ENCODE data around the gene C14orf119. TPM values are rescaled to one million over a fixed set of nuclear protein-coding genes. Genes with fewer than 3 reads are reported as not detected.

C14orf119 gene
- total RNA-seq, 2 experiments from 2014 or later: 46.0 to 47.0 TPM

DNA sequence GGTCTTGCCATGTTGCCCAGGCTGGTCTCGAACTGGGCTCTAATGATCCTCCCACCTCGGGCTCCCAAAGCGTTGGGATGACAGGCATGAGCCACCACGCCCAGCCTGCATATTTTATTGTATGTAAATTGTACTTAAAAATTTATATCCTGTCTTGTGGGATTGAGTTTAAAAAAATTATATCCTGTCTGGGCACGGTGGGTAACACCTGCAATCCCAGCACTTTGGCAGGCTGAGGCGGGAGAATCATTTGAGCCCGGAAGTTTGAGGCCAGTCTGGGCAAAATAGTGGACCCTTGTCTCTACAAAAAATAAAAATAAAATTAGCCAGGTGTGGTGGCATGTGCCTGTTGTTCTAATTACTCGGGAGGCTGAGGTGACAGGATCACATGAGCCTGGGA is 37.7 kb downstream of the C14orf119 start:
- no peak for ATAC-seq
- ChIA-PET POLR2A (no interaction called here), CTCF (no interaction called here)
- Mint-ChIP-seq H3K27me3 (ENCODE audit: low read depth) (no peaks in the 10 kb centered on the region), H3K4me3 (no peak overlapping the region), H3K36me3 (ENCODE audit: low read depth) (no peaks in the 10 kb centered on the region), H3K27ac (no peak overlapping the region), H3K4me1 (ENCODE audit: low read depth) (peaks cover 4% of the 10 kb centered on the region), H3K9me3 (ENCODE audit: insufficient read depth) (no peaks in the 10 kb centered on the region)
- DNase-seq: no peak

DNA sequence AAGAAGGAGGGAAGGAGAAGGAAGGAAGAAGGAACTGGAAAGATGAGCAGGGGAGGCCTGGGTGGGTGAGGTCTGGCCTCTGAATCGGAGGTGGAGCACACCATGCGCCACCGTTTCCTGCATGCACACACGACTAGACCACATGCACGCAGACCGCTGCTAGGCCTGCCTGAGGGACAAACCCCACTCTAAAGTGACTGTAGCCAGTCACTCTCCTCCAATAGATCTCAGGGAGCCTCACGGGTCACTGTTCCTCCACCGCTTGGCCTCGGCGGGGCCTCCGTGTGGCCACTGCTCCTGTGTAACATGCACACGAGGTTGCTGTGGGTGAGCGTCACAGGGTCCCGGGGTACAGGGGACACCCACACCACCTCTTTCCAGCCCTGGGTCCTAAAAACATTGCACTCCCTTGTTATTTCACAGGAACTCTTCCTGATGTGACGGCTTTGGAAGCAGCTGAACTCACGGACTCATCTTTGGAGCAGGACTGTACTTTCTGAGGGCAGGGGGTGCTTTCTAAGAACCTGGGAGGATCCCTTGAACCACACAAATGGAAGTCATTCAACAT is 41.3 kb downstream of the C14orf119 start:
- Mint-ChIP-seq H3K27ac (no peak overlapping the region), H3K4me1 (ENCODE audit: low read depth) (no peaks in the 10 kb centered on the region), H3K9me3 (ENCODE audit: insufficient read depth) (no peaks in the 10 kb centered on the region), H3K27me3 (ENCODE audit: low read depth) (peaks cover under 1% of the 10 kb centered on the region), H3K36me3 (ENCODE audit: low read depth) (no peaks in the 10 kb centered on the region), H3K4me3 (no peak overlapping the region)
- no peak for ATAC-seq
- no peak for DNase-seq
- CTCF ChIA-PET: no interaction called here
- POLR2A ChIA-PET: no interaction called here

DNA sequence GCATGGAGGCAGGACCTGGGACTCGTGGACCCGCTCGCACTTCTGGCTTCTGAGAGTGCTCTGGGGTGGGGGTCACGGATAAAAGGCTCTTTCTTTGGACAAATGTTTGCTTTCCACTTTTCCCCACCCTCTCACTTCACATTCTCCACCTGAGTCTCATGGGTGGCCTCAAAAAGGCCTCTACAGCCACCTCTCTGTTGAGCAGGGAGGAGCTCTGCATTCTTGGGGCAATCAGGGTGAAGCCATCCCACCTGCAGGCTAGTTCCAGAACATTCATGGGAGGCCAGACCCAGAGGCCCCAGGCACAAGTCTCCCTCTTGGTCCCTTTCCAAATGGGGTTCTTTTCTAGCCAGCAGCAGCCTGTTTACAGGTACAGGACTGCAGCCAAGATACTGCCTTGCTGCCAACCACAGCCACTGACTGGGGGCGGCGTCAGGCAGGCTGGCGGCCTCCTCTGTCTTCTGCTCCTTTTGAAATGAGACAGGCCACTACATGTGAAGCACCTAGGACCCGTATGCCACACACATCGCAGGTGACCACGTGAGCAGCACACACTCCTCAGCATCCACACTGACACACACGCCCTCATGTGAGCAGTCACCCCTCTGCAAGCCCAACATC is 42.0 kb downstream of the C14orf119 start:
- Mint-ChIP-seq H3K36me3 (ENCODE audit: low read depth) (no peaks in the 10 kb centered on the region), H3K4me1 (ENCODE audit: low read depth) (no peaks in the 10 kb centered on the region), H3K27me3 (ENCODE audit: low read depth) (peaks cover 2% of the 10 kb centered on the region), H3K27ac (no peak overlapping the region), H3K9me3 (ENCODE audit: insufficient read depth) (no peaks in the 10 kb centered on the region), H3K4me3 (no peak overlapping the region)
- ATAC-seq: no peak
- POLR2A ChIA-PET: no interaction called here
- DNase-seq: no peak
- CTCF ChIA-PET: no interaction called here

DNA sequence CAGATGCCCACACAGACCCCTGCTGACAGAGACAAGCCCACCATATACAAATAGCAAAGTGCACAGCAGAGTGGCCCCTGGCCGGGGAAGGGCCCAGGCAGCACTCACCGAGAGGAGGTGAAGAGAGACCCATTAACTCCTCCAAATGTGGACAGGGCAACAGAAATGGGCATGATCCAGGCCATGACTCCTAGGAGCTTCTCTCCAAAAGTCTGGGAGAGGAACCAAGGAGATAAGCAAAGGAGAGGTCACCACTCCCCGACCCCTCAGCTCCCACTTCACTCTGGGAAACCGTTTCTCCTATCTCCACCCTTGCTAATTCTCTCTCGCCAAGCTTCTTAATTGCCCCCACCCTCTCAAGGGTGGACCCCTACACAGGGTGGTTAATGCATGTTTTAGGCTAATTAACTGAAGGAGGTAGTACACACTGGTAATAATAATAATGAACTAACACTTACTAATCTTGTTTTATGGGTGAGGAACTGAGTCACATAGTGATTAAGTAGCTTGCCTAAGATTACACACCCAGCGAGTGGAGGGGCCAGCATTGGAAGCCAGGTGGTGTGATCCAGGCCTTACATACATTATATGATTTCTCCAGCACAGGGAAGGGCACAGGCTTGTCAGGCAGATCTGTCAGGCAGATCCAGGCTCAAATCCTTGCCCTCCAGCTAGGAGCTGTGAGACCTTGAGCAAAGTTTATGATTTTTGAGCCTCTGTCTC is 42.7 kb downstream of the C14orf119 start:
- Mint-ChIP-seq H3K4me1 (ENCODE audit: low read depth) (no peaks in the 10 kb centered on the region), H3K27me3 (ENCODE audit: low read depth) (peaks cover 2% of the 10 kb centered on the region), H3K27ac (no peak overlapping the region), H3K9me3 (ENCODE audit: insufficient read depth) (no peaks in the 10 kb centered on the region), H3K4me3 (no peak overlapping the region), H3K36me3 (ENCODE audit: low read depth) (no peaks in the 10 kb centered on the region)
- POLR2A ChIA-PET: no interaction called here
- CTCF ChIA-PET: no interaction called here
- ATAC-seq (no peak), DNase-seq (no peak)

DNA sequence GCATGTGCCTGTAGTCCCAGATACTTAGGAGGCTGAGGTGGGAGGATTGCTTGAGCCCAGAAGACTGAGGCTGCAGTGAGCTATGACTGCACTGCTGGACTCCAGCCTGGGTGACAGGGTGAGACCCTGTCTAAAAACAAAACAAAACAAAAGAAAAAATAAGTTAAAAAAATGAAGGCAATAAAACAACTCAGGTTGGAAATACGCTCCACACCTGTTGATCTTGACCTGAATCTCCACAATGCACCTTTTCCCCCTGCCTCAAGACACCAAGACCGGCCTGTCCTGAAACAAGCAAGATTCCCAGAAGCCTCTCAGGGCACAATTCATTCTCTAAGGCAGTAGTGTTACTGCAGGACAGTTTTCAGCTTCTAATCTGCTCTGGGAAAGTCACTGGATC is 44.6 kb downstream of the C14orf119 start:
- ATAC-seq: no peak
- peaks cover 2% of the 10 kb centered on the region for H3K27me3 Mint-ChIP-seq (ENCODE audit: low read depth)
- POLR2A ChIA-PET: no interaction called here
- CTCF ChIA-PET: interaction anchor here (6.2 kb wide), 1 partner anchor 19 kb away, joined by 28 read pairs; no protein-coding TSS in a partner anchor
- no peaks in the 10 kb centered on the region for H3K36me3 Mint-ChIP-seq (ENCODE audit: low read depth)
- no peak overlapping the region for H3K27ac Mint-ChIP-seq
- no peaks in the 10 kb centered on the region for H3K4me1 Mint-ChIP-seq (ENCODE audit: low read depth)
- no peak overlapping the region for H3K4me3 Mint-ChIP-seq
- DNase-seq: no peak
- H3K9me3 Mint-ChIP-seq (ENCODE audit: insufficient read depth): no peaks in the 10 kb centered on the region

DNA sequence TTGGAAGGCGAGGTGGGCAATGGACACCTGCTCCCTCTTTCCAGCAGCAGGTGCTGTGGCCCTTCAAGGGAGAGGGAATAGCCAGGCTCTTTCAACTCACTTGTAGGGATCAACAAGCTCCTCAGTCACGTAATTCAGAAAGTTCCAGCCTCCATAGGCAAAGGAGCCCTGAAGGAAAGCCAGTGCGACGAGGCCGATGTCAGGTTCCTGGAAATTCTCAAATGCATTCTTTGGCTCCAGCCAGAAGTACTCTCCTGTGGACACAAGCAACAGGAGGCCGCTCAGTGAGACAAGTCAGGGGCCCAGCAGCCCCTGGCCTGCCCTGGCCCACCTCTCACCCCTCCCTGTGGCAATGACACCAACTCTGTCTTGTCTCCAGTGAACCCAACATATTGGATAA is 45.1 kb downstream of the C14orf119 start:
- H3K9me3 Mint-ChIP-seq (ENCODE audit: insufficient read depth): no peaks in the 10 kb centered on the region
- H3K4me1 Mint-ChIP-seq (ENCODE audit: low read depth): no peaks in the 10 kb centered on the region
- ChIA-PET POLR2A (no interaction called here), CTCF (interaction anchor here (6.2 kb wide), 1 partner anchor 19 kb away, joined by 28 read pairs; no protein-coding TSS in a partner anchor)
- H3K27me3 Mint-ChIP-seq (ENCODE audit: low read depth): peaks cover 2% of the 10 kb centered on the region
- ATAC-seq: no peak
- H3K4me3 Mint-ChIP-seq: no peak overlapping the region
- H3K36me3 Mint-ChIP-seq (ENCODE audit: low read depth): no peaks in the 10 kb centered on the region
- H3K27ac Mint-ChIP-seq: no peak overlapping the region
- DNase-seq: no peak

DNA sequence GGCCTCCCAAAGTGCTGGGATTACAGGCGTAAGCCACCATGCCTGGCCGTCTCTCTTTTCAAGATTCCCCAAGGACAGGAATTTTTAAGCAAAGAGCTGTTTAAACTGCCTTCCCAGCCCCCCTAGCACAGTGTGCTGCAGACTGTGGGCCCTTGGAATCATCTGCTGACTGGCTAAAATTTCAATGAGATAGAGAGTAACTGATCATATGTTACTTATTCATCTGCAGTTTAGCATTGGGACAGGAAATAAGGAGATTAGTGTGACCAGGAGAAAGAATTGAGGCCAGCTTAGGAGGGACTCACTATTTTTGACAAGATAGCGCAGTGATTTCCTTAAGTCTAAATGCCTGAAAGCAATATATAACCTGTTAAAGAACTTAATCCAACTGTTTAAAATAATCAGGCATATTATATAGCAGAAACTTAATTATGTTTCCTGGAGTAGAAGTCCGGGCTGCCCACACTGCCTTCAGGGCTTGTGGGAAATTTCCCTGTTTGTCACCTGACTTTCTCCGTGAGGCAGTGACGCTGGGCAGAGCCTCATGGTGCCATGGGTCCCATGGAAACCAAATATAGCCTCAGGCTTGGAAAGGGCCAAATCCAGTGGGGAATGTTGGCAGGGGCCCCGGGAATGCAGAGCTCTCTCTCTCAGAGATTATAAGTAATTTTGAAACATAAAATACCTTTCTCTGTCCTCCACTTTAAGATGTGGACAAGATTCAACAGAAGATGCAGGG is 46.6 kb downstream of the C14orf119 start:
- ATAC-seq (no peak), DNase-seq (no peak)
- ChIA-PET CTCF (interaction anchor here (6.2 kb wide), 1 partner anchor 21 kb away, joined by 28 read pairs; no protein-coding TSS in a partner anchor), POLR2A (interaction anchor here (0.7 kb wide), 1 partner anchor 12 kb away, joined by 3 read pairs; no protein-coding TSS in a partner anchor)
- Mint-ChIP-seq H3K4me1 (ENCODE audit: low read depth) (no peaks in the 10 kb centered on the region), H3K4me3 (no peak overlapping the region), H3K27ac (no peak overlapping the region), H3K27me3 (ENCODE audit: low read depth) (peaks cover 3% of the 10 kb centered on the region), H3K9me3 (ENCODE audit: insufficient read depth) (no peaks in the 10 kb centered on the region), H3K36me3 (ENCODE audit: low read depth) (no peaks in the 10 kb centered on the region)

DNA sequence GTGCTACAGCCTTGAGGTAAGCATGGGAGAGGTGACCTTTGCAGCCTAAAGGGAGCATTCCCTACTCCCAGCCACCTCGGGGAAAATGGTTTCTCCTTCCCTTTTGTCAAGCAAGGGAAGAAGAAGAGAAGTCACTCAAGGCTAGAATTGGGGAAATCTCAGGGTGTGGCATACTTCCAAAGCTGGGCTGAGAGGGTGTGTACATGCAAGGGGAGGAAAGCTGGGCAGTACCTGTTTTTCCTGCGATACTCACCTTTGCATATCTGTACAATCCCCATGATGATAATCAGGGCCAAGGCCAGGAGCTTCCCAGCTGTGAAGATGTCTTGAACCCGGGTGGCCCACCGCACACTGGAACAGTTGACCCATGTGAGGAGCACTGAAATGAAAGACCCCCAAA is 47.5 kb downstream of the C14orf119 start:
- Mint-ChIP-seq H3K27ac (no peak overlapping the region), H3K4me1 (ENCODE audit: low read depth) (no peaks in the 10 kb centered on the region), H3K9me3 (ENCODE audit: insufficient read depth) (no peaks in the 10 kb centered on the region), H3K4me3 (no peak overlapping the region), H3K27me3 (ENCODE audit: low read depth) (peaks cover 3% of the 10 kb centered on the region), H3K36me3 (ENCODE audit: low read depth) (no peaks in the 10 kb centered on the region)
- CTCF ChIA-PET: interaction anchor here (6.2 kb wide), 1 partner anchor 22 kb away, joined by 28 read pairs; no protein-coding TSS in a partner anchor
- DNase-seq (no peak), ATAC-seq (no peak)
- POLR2A ChIA-PET: no interaction called here

DNA sequence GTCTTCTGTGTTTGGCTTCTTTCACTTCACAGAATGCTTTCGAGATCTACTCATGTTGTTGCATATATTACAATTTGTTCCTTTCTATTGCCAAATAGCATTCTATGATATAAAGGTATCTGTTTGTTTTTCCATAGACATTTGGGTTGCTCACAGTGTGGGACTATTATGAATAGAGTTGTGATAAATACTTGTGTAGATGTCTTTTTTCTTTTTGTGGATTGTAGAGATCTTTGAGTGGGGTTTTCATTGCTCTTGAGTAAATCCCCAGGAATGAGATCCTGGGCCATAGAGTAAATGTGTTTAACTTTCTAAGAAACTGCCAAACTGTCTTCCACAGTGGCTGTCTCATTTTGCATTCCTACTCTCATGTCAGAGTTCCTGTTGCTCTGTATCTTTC is 48.6 kb downstream of the C14orf119 start:
- H3K4me1 Mint-ChIP-seq (ENCODE audit: low read depth): no peaks in the 10 kb centered on the region
- POLR2A ChIA-PET: no interaction called here

DNA sequence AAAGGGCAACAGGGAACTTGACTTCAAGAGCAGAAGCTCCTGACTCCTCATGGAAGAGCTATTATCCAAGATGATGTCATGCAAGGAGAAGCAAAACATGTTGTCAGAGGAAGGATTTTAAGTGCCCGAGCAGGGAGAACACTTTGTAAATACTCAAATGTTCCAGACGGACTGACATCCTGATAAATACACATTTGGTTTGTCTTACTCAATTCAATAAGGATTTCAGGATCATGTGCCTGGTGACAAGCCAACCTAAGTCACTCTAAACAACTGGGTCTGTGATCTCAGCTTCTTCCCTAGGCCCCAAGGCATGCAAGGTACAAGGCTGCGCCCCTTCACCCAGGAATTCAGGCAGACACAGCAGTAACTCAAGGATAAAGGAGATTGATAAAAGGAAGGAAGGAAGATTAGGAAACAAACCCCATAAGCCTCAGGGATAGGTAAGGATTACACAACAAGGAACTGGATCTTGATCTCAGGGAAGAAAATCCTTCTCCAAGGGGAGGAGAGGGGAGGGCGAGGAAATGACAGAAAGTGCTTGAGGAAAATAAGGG is 50.6 kb downstream of the C14orf119 start:
- Mint-ChIP-seq H3K9me3 (ENCODE audit: insufficient read depth) (no peaks in the 10 kb centered on the region), H3K27me3 (ENCODE audit: low read depth) (peaks cover 3% of the 10 kb centered on the region), H3K4me3 (no peak overlapping the region), H3K27ac (no peak overlapping the region), H3K36me3 (ENCODE audit: low read depth) (no peaks in the 10 kb centered on the region), H3K4me1 (ENCODE audit: low read depth) (no peaks in the 10 kb centered on the region)
- ChIA-PET CTCF (no interaction called here), POLR2A (no interaction called here)
- ATAC-seq: no peak
- DNase-seq: no peak

More for the DNA sequence above, 48.6 kb downstream of the C14orf119 start:
- Mint-ChIP-seq H3K4me3 (no peak overlapping the region), H3K9me3 (ENCODE audit: insufficient read depth) (no peaks in the 10 kb centered on the region), H3K36me3 (ENCODE audit: low read depth) (no peaks in the 10 kb centered on the region), H3K27me3 (ENCODE audit: low read depth) (peaks cover 3% of the 10 kb centered on the region), H3K27ac (no peak overlapping the region)
- DNase-seq (no peak), ATAC-seq (no peak)
- CTCF ChIA-PET: interaction anchor here (6.2 kb wide), 1 partner anchor 23 kb away, joined by 28 read pairs; no protein-coding TSS in a partner anchor

DNA sequence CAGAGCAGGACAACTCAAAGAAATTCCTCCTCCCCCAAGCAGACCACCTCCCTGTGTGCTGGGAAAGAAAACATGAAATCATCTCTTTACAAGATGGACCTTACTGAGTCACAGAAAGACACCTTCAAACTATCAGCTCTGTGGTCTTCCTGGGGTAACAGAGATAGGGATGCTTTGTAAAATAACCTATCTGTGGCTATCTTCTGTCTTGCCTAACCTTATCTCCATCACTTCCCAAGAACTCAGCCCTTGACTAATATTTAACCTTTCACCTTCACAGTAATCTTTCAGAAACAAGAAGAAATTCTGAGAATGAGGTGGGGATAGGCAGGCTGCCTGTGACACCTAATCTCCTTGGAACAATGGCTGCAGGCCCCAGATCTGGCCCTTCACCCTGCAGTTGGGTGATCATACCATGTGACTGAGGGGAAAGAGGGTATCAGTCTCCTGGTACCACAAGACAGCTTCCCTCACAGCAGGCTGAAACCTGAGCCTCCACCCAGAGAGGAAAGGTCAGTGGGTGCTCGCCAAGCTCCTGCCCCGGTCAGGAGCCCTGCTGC is 51.1 kb downstream of the C14orf119 start:
- CTCF ChIA-PET: no interaction called here
- DNase-seq (no peak), ATAC-seq (no peak)
- H3K27me3 Mint-ChIP-seq (ENCODE audit: low read depth): peaks cover 3% of the 10 kb centered on the region
- POLR2A ChIA-PET: no interaction called here
- no peak overlapping the region for H3K4me3 Mint-ChIP-seq
- H3K9me3 Mint-ChIP-seq (ENCODE audit: insufficient read depth): no peaks in the 10 kb centered on the region
- H3K36me3 Mint-ChIP-seq (ENCODE audit: low read depth): no peaks in the 10 kb centered on the region
- no peaks in the 10 kb centered on the region for H3K4me1 Mint-ChIP-seq (ENCODE audit: low read depth)
- no peak overlapping the region for H3K27ac Mint-ChIP-seq
